Hippocampal formation (tissue), 2 donors: ENCODE results near the gene USH2A.
"Not testable (repeated sequence)": the region's sequence is repeated elsewhere in the genome, so short reads cannot be mapped to it uniquely, and the experiment has no call there.

Experiments used
- DNase-seq, 2 donors: peaks; one replicate each; lab custom pipeline; 2025; lab: John Stamatoyannopoulos, UW

Gene USH2A

DNA sequence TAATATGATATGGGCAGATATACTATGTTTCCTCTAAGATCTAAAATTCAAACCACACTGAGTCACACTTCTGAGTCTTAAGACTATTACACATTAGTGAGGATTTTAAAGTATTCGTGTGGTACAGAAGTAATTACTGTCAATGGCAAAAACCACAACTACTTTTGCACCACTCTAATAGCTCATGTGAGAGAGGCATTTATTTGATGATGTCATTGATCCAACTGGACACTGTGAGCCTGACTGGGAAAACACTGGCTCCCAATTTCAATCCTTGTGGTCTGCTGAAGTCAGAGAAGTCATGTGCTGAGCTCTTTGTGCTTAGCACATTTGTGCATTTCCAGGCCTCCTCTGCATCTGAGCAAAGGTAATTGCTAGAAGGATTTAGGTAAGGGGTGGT lies 377.8 kb downstream of the USH2A start:
- DNase-seq, result no peak

DNA sequence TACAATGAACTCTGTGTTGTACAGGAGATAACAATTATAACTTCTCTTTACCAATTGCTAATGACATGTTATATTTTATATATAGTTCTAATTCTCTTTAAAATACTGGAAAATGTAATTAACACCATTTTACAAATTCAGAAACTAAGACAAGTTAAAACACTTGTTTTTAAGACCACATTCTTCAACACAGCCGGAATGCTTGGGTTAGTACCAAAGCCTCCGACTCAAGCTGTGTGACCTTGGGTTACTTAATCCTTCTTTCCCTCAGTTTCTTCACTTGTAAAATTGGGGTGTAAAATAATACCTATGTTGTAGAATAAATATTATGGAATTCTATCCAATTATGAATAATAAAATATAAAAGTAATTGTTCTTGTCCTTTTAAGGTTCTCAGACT lies 378.7 kb downstream of the USH2A start:
- DNase-seq, result no peak

DNA sequence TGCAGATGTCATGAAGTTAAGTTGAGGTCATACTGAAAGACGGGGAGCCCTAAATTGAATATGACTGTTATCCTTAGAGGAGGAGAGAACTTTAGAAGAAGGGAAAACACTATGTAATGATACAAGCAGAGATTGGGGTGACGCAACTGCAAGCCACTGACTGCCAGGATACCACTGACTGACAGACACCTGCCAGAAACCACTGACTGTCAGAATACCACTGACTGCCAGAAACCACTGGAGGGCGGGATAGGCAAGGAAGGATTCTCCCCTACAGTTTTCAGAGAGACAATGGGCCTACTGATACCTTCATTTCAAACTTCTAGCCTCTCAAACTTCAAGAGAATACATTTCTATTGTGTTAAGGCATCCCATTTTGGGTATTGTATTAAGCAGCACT lies 388.7 kb downstream of the USH2A start:
- DNase-seq, result no peak

DNA sequence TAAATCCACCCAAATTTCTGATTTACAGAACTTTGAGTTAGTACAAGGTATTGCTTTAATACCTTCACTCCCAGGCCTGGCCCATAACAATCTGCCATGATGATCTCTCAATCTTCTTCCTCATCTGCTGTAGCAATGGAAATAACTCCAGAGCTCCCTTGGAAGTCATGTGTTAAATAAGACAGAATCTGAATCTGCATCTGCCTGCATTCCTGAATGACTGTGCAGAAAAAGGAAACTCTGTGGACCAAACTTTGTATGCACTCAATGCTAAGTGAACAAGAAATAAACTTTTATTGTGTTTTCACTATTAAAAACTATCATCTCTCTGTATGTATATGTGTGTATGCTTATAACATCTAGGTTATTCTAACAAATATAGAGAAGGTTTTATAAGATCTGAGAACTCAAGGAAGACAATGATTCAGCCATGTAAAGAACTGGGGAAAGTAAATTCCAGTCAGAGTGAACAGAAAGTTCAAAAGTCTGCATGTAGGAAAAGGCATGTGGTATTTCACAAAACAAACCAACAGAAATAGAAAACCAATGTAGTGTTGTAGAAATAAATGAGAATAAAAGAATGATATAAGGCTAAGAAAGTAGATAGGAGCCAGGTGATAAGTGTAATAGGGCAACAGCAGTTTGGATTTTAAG lies 390.2 kb downstream of the USH2A start:
- DNase-seq, result no peak

DNA sequence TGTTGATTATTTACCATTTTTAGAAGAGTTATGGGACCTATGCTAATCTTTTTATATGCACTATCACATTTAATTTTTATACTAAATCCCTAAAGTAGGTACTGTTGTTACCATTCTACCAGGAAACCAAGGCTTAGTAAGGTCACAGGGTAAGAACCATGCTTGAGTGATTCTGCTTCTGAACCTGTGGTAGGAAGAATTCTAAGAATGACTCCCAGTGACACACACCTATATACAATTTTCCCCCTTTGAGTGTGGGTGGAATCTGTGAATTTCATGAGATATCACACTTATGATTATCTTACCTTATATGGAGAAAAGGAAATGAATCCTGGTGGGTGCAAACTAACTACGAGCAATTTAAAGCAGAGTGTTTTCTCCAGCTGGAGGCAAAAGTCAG lies 391.0 kb downstream of the USH2A start:
- DNase-seq, result no peak

DNA sequence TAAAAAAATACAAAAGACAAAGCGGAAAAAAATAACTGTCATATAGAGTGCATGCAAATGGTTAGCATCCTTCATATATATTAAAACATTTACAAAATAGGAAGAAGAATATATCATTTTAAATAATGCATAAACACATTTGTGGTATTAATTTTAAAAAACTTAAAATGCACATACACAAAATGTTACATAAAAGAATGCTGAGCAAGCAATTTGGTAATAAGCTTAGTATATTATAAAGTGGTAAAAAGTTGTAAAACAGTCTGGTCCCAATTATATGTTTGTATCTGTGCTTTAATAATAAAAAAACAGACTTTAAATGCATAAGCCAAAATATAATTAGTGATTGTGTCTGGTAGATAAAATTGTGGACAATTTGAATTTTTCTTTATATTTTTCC lies 394.6 kb downstream of the USH2A start:
- DNase-seq, result no peak

DNA sequence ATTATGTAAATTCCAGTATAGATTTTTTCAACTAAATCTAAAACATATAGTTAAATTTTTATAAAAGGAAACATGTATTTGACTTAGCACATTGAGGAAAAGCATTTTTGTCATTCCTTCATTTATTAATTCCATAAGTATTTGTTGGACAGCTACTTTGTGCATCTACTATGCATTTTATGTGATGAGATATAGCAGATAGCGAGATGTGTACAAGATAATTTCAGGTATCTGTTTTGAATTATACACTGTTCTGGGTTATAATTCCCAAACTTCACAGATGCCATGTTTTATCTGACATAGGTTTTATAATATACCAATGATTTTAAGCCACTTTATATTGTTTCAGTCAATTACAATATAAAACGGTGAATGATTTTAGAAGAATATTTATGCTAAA lies 398.7 kb downstream of the USH2A start:
- no peak for DNase-seq

DNA sequence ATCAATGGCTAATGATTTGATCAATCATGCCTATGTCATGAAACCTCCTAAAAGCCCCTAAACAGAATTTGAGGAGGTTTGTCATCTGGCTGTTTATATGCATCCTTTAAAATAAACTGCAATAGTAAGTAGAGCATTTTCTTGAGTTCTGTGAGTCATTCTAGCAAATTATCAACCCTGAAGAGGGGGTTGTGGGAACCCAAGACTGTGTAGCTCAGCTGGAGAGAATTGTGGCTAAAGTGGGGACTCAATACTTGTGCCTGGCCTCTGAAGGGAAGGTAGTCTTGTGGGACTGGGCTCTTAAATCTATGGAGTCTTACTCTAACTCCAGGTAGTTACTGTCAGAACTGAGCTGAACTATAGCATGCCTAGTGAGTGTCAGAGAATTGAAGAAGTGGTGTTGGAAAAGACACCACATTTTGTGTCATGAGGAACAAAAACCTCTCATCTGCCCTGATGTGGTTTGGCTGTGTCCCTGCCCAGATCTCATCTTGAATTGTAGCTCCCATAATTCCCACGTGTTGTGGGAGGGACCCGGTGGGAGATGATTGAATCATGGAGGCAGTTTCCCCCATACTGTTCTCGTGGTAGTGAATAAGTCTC lies 402.4 kb downstream of the USH2A start:
- no peak for DNase-seq

DNA sequence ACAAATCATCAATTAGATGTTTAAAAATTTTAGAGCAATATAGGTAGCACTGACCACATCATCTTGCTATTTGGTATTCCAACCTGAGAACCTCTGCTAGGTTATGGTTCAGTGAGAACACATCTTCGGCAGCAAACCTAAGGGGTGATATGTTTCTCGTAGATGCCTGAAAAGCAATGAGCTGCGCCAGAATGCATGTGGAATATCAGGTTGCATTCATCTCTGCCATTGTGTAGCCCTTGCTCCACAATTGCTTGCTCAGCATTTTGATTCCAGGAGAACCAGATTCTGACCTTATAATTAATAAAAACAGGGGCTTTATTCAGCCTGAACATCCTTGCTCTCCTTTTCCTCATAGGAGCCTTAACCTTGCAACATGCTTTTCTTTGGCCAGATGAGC lies 408.1 kb downstream of the USH2A start:
- no peak for DNase-seq

DNA sequence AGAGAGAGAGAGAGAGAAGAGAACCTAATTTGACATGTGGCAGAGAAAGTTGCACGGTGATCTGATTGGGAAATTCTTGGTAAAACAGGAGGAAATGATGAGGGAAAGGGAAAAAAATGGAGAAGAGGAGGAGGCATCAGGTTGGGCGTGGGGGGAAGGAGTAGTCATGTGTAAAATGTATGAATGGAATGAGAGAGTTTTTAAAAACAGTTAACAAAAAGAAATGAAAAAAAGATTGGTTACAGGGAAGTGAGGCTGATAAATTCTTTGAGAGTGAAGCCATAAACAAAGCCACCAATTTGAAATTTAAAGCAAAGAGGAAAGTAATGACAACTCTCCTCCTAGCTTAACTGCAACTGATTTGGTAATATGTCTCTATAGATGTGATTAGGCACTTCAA lies 409.2 kb downstream of the USH2A start:
- no peak for DNase-seq

DNA sequence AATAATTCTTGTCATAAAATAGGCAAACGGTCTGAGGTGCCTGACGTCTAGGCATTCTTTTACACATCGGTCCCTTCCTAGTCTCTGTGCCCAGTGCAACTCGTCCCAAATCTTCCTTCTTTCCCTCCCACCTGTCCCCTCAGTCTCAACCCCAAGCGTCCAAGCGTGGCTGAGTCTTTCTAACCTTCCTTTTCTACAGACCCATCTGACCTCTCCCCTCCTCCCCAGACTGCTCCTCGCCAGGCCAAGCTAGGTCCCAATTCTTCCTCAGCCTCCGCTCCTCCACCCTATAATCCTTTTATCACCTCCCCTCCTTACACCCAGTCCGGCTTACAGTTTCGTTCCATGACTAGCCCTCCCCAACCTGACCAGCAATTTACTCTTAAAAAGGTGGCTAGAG lies 413.8 kb downstream of the USH2A start:
- DNase-seq, result not testable (repeated sequence)

DNA sequence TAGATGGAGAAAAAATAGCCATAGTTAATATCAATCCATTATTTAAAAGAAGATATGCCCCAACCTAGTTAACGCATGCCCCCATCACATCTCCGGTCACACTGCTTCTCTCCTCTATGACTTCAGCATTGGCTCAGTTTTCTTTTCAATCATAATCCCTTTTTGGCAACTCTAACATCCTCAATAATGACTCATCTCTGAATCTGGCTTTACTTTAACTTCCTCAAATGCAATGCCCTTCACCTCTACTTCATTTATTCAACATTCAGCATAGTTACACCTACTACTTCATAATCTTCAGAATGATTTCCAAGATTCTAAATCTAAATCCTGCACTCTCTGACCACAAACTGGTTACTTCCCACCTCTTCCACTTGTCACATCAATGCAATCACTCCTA lies 417.3 kb downstream of the USH2A start:
- DNase-seq, result no peak

DNA sequence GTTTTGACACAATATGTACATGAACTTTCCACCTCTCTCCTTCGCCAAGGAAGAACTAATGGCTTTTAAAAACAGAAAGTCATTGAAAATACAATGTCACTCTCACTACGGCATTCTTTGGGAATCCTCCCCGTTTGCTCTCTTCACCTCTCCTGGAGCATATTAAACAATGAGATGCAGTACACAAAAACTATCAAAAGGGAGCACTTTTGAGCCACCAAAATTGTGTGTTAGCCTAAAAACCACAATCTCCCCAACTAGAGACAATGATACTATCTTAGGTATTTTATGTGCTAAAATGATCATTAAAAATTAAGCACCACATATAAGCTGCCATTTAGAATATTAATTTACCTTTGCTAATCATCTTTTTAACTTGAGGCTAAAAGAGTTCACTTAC lies 430.6 kb downstream of the USH2A start:
- peak in 1 of 2 donors; percentile 40 for DNase-seq

DNA sequence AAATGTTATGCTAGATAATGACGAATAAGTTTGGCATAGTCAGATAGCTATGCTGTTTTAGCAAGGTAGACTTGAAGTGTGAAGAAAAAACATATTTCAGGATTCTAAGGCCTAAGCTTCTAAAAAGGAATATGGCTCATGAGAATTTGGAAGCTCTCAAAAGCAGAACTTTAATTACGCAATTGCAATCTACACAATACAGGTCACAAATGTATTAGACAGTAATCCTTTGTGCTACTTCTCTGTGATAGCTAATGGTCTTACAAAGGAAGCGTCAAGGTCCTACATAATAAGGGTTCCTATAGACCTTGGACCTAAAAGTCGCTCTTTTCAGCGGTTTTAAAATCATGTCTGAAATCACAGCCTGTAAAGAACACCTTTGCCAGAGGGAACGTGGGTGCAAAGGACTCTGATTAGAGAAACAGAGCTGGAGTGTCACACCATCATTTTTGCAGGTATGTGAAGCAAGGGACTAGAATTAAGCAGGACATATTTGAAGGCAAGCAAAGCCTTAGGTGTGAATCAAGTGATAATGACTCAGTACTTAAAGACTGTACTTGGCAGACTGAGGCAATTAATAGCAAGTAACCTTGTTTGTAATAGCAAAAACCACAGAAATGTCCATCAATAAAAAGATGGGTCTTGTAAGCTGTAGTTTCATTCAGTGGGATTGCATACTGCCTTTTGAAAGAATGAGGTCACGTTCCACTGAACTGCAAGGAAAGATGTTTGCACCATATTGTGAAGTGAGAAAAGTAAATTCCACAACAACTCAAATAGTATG lies 436.0 kb downstream of the USH2A start:
- DNase-seq, result no peak

DNA sequence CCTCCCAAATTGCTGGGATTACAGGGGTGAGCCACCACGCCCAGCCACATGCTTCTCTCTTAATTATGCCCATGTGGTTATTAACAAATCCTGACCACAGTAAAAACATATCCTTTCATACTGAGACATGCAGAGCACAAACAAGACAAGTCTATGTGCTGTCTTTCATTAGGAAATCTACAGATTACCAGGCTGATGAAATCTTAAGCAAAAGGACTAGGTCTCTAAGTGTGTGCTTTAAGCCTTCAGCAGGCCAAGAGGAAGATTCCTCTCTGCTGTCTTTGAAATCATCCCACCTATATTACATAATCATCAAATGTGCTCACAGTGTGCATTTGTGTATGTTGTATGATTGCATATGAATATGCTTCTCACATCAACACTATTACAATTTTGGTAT lies 436.8 kb downstream of the USH2A start:
- no peak for DNase-seq

DNA sequence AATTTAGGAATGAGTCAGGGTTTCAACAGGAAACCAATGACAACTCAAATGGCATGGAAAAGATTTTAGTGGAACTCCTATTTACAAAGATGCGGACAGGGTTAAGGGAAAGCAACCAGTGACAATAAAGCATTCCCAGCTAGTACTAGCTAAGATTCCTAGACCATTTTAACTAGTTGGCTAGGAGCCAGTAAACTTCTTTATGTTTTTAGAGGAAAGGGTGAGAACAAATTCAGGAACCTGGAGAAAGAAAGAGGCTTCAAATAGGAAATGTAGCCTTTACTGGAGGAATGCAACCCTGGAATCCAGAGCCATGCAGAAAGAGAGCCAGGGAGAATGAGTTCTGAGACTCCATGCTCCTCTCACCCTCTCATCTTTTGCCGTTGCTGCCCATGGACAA lies 439.6 kb downstream of the USH2A start:
- DNase-seq, result no peak

DNA sequence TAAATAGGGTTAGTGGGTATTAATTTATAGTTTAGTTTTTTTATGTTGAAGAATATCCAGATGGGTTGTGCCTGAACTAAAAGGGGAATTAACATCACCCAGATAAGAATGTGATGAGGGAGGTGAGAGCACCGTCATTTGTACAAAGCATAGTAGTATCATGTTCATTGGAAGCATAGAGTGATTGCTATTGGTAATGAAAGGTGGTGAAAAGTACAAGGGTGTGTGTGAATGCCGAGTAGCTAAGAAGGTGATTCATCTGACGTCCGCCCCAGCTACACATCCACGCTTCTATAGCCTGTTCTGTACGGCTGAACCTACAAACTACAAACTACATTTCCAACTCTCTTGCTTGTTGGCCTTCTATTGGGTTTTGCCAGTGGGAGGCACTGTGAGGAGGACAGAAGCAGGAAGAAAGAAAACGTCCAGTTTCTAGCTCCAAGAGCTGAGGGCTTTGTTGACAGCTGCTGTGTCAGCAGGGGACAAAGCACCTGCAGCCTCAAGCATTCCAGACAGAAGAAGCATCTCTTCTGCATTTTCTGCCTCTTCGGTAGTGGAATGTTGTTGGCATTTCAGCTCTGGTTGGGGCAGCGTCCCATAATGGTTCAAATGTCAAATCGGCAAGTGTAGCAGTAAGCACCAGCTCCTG lies 451.3 kb downstream of the USH2A start:
- DNase-seq, result no peak

DNA sequence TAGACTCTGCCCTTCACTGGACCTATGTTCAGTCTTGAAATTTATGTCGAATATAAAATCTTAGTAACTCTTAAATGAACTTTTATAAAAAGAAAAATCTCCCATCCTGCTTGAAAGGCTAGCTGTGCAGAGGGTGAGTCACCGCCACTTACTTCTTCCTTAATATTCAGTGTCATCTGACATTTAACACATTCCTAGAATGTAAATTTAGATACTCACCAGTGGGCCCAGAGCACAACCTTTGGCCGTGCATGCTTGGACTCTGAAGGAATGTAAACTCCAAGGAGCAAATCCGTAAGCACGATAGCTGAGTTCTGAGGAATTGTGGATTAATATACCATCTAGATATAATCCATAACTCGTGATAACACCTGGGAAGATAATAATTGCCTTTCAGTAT lies 452.8 kb downstream of the USH2A start:
- no peak for DNase-seq

DNA sequence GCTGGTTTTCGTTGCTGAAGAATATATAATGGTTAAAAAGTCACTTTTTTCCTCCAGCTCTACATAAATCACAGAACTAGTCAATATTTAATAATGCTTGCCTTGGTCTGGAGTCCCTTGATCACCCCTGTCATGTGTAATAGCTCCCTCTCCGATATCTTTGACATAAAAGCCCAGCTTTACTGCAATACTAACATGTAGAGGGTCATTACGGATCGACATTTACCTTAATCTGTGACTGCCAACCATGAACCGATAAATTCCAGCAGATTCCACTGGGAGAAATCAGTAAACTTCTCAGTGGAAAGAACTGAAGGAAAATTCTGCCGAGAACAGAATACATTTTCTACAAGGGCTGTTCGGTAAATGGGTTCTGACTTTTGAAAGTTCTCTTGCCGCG lies 459.6 kb downstream of the USH2A start:
- DNase-seq, result no peak

DNA sequence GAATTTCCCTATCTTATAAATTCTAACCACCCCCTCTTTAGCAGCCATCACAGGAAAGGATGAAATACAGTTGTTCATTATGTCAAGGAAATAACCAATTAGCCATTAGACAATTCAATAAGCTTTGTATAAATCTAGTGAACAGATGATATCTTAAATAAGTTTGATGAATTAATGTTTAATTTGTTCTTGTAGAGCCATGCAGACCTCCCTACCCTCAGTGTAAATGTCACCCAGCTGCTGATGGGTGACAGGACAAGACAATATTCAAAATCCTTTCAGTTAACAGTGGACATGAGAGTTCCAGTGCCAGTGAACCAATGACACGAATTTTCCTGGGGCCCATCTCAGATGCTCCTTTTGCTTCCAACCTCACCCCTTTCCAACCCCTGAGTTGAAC lies 460.2 kb downstream of the USH2A start:
- DNase-seq, result no peak

DNA sequence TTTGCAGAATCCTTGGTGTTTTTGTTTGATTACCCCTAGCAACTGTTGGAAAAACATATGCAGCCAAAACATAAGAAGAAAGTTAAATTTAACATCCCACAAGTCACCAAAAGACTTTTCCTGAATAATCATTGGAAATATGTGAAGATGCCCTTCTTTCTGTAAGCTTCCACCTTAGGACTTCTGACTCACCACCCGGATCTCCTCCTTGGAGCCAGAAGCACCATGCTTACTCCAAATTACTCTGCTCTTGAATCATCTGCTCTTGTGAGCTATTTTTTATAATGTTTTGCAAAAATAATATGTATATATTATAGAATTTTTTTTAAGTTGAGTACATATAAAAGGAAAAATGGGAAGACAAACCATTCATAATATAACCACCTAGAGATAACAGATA lies 464.4 kb downstream of the USH2A start:
- DNase-seq, result no peak

DNA sequence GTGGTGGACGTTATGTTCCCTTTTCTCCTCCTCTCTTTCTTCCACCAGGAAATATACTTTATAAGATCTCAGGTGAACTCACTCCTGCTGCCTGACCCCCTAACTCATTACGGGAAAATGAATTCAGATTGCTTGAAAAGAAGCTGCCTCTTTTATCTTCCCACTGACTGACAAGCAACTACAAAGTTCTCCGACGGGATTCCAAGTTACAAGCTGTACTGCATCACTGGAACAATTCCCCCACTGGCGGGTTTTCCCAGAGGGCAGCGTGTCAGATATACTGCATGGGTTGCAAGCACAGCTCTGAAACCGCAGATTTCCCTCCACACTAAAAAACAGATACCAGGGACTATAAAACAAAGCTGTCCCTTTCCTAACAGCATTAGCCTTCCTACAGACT lies 465.6 kb downstream of the USH2A start:
- no peak for DNase-seq

DNA sequence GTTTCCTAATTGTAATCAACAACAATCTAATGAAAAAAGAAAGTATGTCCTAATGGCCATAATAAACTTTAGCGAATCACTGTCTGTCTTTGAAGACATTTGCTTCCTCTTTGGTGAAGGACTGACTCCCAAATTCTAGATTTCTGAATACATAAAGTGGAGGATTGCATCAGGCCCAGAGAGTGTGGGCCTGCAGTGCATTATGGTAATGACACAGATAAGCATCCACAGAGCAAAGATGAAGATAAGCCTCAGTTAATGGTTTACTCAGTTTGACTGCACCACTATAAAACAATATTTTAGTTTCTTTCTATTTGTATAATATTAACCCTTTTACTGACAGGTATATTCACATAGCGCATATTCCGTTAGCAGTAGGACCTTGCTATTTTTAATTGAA lies 490.7 kb downstream of the USH2A start:
- no peak for DNase-seq
